T-helper 17 cell (primary cell): ENCODE measurements around the gene UBAC1. TPM values are rescaled to one million over a fixed set of nuclear protein-coding genes. Genes with fewer than 3 reads are reported as not detected.

Source experiments
- ATAC-seq: fragments of 150-1000 bp; cut with Tn5 transposase; 2 replicates; pipeline ENCODE4 v1.10.0; 2021; ENCODE audit warnings: mild to moderate bottlenecking, moderate library complexity
- DNase-seq, 3 donors: peaks; one replicate each; pipeline versions ENCODE4 v3.0.0 to v3.0.0-alpha.2; 2020 to 2021
- H3K9me3 ChIP-seq: one replicate; pipeline ENCODE4 v1.7.0; 2013; ENCODE audit warnings: low read length, mild to moderate bottlenecking; ENCODE audit not compliant: control insufficient read depth, poor library complexity, severe bottlenecking
- H3K27ac Mint-ChIP-seq: one replicate; pipeline ENCODE4 v1.8.0; 2022; ENCODE audit warnings: mild to moderate bottlenecking, moderate library complexity, mixed read lengths
- H3K27me3 Mint-ChIP-seq: one replicate; pipeline ENCODE4 v1.8.0; 2022; ENCODE audit warnings: mixed read lengths
- H3K36me3 Mint-ChIP-seq: one replicate; pipeline ENCODE4 v1.8.0; 2022; ENCODE audit warnings: low read depth, mixed read lengths
- H3K4me1 Mint-ChIP-seq: one replicate; pipeline ENCODE4 v1.8.0; 2022; ENCODE audit warnings: mild to moderate bottlenecking, mixed read lengths
- H3K4me3 Mint-ChIP-seq: one replicate; pipeline ENCODE4 v1.8.0; 2022; ENCODE audit warnings: mild to moderate bottlenecking, moderate library complexity, mixed read lengths
- total RNA-seq, 4 donors: library from RNA in 2 of 4; stranded (reverse) in 2 of 4; gene quantifications; one replicate each; pipeline ENCODE4 v1.2.3 and lab custom pipeline; 2022 to 2026

UBAC1 gene
- total RNA-seq (10 to 100 TPM; 23.2 to 23.7 TPM), total RNA-seq (lab: John Stamatoyannopoulos, UW) (19.7 to 46.8 reads per million in 2 donors)

GRCh38 chr9:135961277-135961715 is at the start of gene UBAC1:
Gene UBAC1, minus strand, starts transcription at chr9:135961373. Its CDS starts 211 bp downstream, at chr9:135961162.
- H3K27me3 Mint-ChIP-seq: peaks cover 9% of the 10 kb centered on the region
- DNase-seq (peak; percentile 92 to 95 (median 93)), ATAC-seq (peak; percentile 95)
- H3K36me3 Mint-ChIP-seq: no peaks in the 10 kb centered on the region
- peak within 1 kb of the TSS; percentile 83 for H3K27ac Mint-ChIP-seq
- peak within 1 kb of the TSS; percentile 93 for H3K4me3 Mint-ChIP-seq
- H3K9me3 ChIP-seq: no peaks in the 10 kb centered on the region
- peaks cover 18% of the 10 kb centered on the region for H3K4me1 Mint-ChIP-seq

GRCh38 chr9:136010615-136011361 is 49.6 kb upstream of the UBAC1 start:
- no peak overlapping the region for H3K4me3 Mint-ChIP-seq
- no peaks in the 10 kb centered on the region for H3K4me1 Mint-ChIP-seq
- no peaks in the 10 kb centered on the region for H3K27me3 Mint-ChIP-seq
- no peaks in the 10 kb centered on the region for H3K36me3 Mint-ChIP-seq
- no peak overlapping the region for H3K27ac Mint-ChIP-seq
- no peak for ATAC-seq
- DNase-seq: no peak
- no peaks in the 10 kb centered on the region for H3K9me3 ChIP-seq

- DNase-seq: no peak
- Mint-ChIP-seq H3K27ac (no peak overlapping the region), H3K27me3 (no peaks in the 10 kb centered on the region), H3K36me3 (no peaks in the 10 kb centered on the region), H3K4me3 (no peak overlapping the region), H3K4me1 (no peaks in the 10 kb centered on the region)
- ATAC-seq: no peak
- no peaks in the 10 kb centered on the region for H3K9me3 ChIP-seq
Observed at GRCh38 chr9:136010176-136010575, 49.0 kb upstream of the UBAC1 start.

- no peak overlapping the region for H3K4me3 Mint-ChIP-seq
- ATAC-seq (no peak), DNase-seq (no peak)
- H3K4me1 Mint-ChIP-seq: no peaks in the 10 kb centered on the region
- no peak overlapping the region for H3K27ac Mint-ChIP-seq
- no peaks in the 10 kb centered on the region for H3K36me3 Mint-ChIP-seq
- no peaks in the 10 kb centered on the region for H3K9me3 ChIP-seq
- no peaks in the 10 kb centered on the region for H3K27me3 Mint-ChIP-seq
Observed at GRCh38 chr9:136009516-136009915, 48.3 kb upstream of the UBAC1 start.

GRCh38 chr9:136008693-136008997 is 47.5 kb upstream of the UBAC1 start:
- Mint-ChIP-seq H3K4me3 (no peak overlapping the region), H3K4me1 (peaks cover 4% of the 10 kb centered on the region), H3K27me3 (no peaks in the 10 kb centered on the region), H3K36me3 (no peaks in the 10 kb centered on the region), H3K27ac (no peak overlapping the region)
- ATAC-seq: no peak
- DNase-seq: no peak
- no peaks in the 10 kb centered on the region for H3K9me3 ChIP-seq

- no peaks in the 10 kb centered on the region for H3K27me3 Mint-ChIP-seq
- H3K9me3 ChIP-seq: no peaks in the 10 kb centered on the region
- no peak overlapping the region for H3K4me3 Mint-ChIP-seq
- H3K4me1 Mint-ChIP-seq: peaks cover 4% of the 10 kb centered on the region
- ATAC-seq: no peak
- H3K27ac Mint-ChIP-seq: no peak overlapping the region
- no peaks in the 10 kb centered on the region for H3K36me3 Mint-ChIP-seq
- no peak for DNase-seq
Observed at GRCh38 chr9:136007934-136008692, 46.9 kb upstream of the UBAC1 start.

- DNase-seq (no peak), ATAC-seq (no peak)
- Mint-ChIP-seq H3K36me3 (no peaks in the 10 kb centered on the region), H3K27ac (no peak overlapping the region), H3K4me3 (no peak overlapping the region), H3K27me3 (no peaks in the 10 kb centered on the region), H3K4me1 (peaks cover 4% of the 10 kb centered on the region)
- no peaks in the 10 kb centered on the region for H3K9me3 ChIP-seq
Observed at GRCh38 chr9:136007276-136007933, 46.2 kb upstream of the UBAC1 start.

- ATAC-seq: no peak
- Mint-ChIP-seq H3K27me3 (no peaks in the 10 kb centered on the region), H3K27ac (no peak overlapping the region), H3K4me1 (peaks cover 4% of the 10 kb centered on the region), H3K36me3 (no peaks in the 10 kb centered on the region), H3K4me3 (no peak overlapping the region)
- no peaks in the 10 kb centered on the region for H3K9me3 ChIP-seq
- no peak for DNase-seq
Observed at GRCh38 chr9:136006169-136006568, 45.0 kb upstream of the UBAC1 start.

- H3K9me3 ChIP-seq: no peaks in the 10 kb centered on the region
- Mint-ChIP-seq H3K27me3 (no peaks in the 10 kb centered on the region), H3K36me3 (no peaks in the 10 kb centered on the region), H3K4me3 (no peak overlapping the region), H3K27ac (no peak overlapping the region), H3K4me1 (peaks cover 4% of the 10 kb centered on the region)
- DNase-seq: no peak
- no peak for ATAC-seq
Observed at GRCh38 chr9:136004712-136005111, 43.5 kb upstream of the UBAC1 start.

- no peaks in the 10 kb centered on the region for H3K36me3 Mint-ChIP-seq
- H3K4me3 Mint-ChIP-seq: no peak overlapping the region
- H3K4me1 Mint-ChIP-seq: peaks cover 4% of the 10 kb centered on the region
- H3K9me3 ChIP-seq: no peaks in the 10 kb centered on the region
- H3K27ac Mint-ChIP-seq: no peak overlapping the region
- H3K27me3 Mint-ChIP-seq: no peaks in the 10 kb centered on the region
- no peak for DNase-seq
- no peak for ATAC-seq
Observed at GRCh38 chr9:136004219-136004618, 43.0 kb upstream of the UBAC1 start.

- Mint-ChIP-seq H3K4me1 (peaks cover 4% of the 10 kb centered on the region), H3K27ac (no peak overlapping the region), H3K27me3 (no peaks in the 10 kb centered on the region), H3K36me3 (no peaks in the 10 kb centered on the region), H3K4me3 (no peak overlapping the region)
- no peak for ATAC-seq
- DNase-seq: no peak
- no peaks in the 10 kb centered on the region for H3K9me3 ChIP-seq
Observed at GRCh38 chr9:136003411-136004218, 42.4 kb upstream of the UBAC1 start.

GRCh38 chr9:136002881-136003280 is 41.7 kb upstream of the UBAC1 start:
- Mint-ChIP-seq H3K4me3 (no peak overlapping the region), H3K27ac (no peak overlapping the region), H3K27me3 (no peaks in the 10 kb centered on the region), H3K4me1 (peaks cover 4% of the 10 kb centered on the region), H3K36me3 (no peaks in the 10 kb centered on the region)
- ATAC-seq: no peak
- no peak for DNase-seq
- no peaks in the 10 kb centered on the region for H3K9me3 ChIP-seq

- H3K36me3 Mint-ChIP-seq: no peaks in the 10 kb centered on the region
- no peak overlapping the region for H3K27ac Mint-ChIP-seq
- H3K4me1 Mint-ChIP-seq: peaks cover 4% of the 10 kb centered on the region
- H3K27me3 Mint-ChIP-seq: no peaks in the 10 kb centered on the region
- ATAC-seq (no peak), DNase-seq (no peak)
- no peak overlapping the region for H3K4me3 Mint-ChIP-seq
- H3K9me3 ChIP-seq: no peaks in the 10 kb centered on the region
Observed at GRCh38 chr9:136002215-136002614, 41.0 kb upstream of the UBAC1 start.
